GM12874 (cell line): Measurements from ENCODE around the gene CYP2A6.
"Not testable (repeated sequence)": the region's sequence is repeated elsewhere in the genome, so short reads cannot be mapped to it uniquely, and the experiment has no call there.

ENCODE experiments used
- TF ChIP-seq, protein P1 (sequence below): IDR thresholded peaks from 2 replicates; pipeline ENCODE4 v1.5.1; 2011; ENCODE audit warnings: low read depth, mild to moderate bottlenecking, control low read depth, low read length, moderate library complexity; ENCODE audit not compliant: insufficient read depth

Gene CYP2A6

GRCh38 chr19:40850277-40850676 is at the start of gene CYP2A6:
Gene CYP2A6 (minus strand): TSS chr19:40850447. CDS start chr19:40850426, 21 bp downstream.
- TF ChIP-seq, protein P1, sequence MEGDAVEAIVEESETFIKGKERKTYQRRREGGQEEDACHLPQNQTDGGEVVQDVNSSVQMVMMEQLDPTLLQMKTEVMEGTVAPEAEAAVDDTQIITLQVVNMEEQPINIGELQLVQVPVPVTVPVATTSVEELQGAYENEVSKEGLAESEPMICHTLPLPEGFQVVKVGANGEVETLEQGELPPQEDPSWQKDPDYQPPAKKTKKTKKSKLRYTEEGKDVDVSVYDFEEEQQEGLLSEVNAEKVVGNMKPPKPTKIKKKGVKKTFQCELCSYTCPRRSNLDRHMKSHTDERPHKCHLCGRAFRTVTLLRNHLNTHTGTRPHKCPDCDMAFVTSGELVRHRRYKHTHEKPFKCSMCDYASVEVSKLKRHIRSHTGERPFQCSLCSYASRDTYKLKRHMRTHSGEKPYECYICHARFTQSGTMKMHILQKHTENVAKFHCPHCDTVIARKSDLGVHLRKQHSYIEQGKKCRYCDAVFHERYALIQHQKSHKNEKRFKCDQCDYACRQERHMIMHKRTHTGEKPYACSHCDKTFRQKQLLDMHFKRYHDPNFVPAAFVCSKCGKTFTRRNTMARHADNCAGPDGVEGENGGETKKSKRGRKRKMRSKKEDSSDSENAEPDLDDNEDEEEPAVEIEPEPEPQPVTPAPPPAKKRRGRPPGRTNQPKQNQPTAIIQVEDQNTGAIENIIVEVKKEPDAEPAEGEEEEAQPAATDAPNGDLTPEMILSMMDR: not testable (repeated sequence)

DNA sequence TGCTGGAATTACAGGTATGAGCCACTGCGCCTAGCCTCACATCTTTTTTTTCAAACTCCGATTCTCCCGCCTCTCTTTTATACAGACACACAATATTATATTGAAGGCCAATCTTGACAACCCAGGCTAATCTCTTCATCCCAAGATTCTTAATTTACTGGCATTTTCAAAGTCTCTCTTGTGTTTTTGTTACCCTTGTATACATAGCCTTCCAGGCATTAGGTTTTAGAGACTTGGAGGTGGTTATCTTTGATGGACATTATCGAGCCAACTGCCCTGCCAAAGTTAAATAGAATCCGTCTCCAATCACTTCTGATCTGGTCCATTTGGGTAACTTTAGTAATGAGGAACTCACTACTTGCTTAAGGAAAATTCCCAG is 46.2 kb upstream of the CYP2A6 start:
- TF ChIP-seq, protein P1: no peak

GRCh38 chr19:40893112-40893511 is 42.9 kb upstream of the CYP2A6 start:
- TF ChIP-seq, protein P1: no peak

DNA sequence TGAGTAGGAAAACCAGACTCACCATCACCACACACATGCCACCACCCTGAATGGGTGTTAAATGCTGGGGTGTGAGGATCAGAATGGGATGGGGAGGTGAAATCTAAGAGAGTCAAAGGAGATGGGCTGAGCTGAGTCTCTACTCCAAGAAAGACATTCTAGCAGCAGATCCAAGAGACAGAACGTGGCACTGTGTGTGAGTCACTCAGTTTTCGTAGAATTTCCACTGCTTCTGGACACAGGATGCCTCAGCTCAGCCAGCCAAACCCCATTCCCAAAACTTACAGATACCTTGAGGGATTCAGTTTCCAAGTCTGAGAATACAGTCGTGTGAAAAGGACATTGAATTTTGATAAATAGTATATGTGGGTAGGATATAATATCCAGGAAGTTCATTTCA is 39.1 kb upstream of the CYP2A6 start:
- TF ChIP-seq, protein P1: no peak

DNA sequence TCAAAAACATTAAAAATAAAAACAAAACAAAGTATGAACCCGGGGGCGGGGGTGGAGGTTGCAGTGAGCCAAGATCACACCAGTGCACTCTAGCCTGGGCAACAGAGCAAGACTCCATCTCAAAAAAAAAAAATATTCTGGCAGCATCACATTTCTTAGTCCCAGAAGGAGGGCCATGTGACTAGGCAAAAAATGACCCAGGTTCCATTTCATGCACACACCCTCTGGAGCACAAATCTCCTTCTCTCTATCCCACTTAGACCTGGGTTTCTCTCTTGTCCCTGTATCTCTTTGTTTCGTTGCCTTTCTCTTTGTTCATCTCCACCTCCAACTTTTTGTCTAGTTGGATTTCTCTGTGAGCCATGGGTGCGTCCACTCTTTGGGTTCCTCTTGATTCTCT is 37.9 kb upstream of the CYP2A6 start:
- TF ChIP-seq, protein P1: no peak

DNA sequence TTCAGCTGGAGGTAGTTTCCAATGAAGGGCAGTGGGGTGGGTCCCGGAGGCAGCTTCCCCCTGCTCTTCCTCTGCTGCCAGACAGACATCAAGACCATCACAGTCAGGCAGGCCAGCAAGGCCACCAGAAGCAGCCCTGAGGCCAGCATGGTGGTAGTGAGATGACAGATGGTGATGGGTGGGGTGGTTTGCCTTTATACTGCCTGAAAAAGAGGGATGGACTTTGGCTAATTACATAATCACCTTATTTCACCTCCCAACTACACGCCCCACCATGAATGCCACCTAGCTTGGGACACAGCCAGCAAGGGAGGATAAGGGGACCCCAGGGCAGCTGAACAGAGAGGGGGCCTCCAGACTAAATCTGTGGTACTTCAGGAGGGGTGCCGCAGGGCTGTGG is 31.8 kb upstream of the CYP2A6 start, which contains the start of gene CYP2A7:
TSS of gene CYP2A7 (minus strand) at position 170 of the 400 bp plus-strand sequence. CDS start at position 149, 21 bp downstream.
- TF ChIP-seq, protein P1: not testable (repeated sequence)

DNA sequence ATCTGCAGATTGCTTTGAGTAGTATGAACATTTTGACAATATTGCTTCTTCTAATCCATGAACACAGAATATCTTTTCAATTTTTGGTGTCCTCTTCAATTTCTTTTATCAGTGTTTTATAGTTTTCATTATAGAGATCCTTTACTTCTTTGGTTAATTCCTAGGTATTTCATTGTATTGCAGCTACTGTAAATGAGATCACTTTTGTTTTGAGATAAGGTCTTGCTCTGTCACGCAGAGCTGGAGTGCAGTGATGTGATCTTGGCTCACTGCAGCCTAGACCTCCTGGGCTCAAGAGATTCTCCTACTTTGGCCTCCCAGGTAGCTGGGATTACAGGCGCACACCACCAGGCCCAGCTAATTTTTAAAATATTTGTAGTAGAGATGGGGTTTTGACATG is 22.0 kb upstream of the CYP2A6 start:
- TF ChIP-seq, protein P1: no peak

DNA sequence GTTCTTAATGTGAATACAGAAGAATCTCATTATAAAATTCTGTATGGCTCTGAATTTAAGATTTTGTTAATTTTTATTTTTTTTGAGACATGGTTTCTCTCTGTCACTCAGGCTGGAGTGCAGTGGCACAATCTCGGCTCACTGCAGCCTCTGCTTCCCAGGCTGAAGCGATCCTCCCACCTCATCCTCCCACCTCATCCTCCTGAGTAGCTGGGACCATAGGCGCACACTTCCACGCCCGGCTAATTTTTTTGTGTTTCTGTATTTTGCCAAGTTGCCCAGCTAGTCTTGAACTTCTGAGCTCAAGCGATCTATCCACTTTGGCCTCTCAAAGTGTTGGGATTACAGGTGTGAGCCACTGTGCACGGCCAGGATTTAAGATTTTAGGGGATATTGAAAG is 17.5 kb upstream of the CYP2A6 start:
- TF ChIP-seq, protein P1: no peak
